ENCODE data around the gene DDX43.

DNA sequence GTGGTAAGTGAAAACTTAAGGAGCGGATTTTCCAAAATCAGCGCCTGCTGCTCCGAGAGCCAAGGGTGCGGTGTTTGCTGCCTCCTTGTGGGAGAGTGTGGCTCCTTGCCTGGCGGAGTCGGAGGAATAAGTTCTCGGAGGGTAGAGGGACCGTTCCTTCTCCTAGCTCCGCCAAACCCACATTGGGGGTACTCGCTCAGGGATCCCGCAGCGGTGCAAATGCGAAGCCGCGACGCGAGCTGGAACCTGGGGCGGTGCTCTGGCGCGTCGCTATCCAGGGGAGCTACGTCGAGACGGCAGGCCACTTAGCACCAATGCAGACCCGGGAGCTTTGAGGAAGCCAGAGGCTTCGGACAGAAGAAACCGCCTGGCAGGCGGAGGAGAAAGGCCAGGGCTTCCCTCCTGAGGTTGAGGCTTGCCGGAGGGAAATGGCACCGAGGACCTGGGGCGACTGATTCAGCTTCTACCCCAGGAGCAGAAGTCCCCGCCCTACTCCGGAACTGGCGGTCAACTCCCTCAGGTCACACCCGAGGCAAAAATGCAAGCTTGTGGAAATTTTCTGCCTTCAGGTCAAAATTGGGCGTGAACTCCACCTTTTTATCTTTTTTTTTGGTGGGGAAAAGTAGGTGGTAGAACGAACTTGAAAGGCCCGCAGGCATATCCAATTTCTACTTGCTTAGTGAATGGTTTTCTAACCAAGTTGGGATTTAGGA, 5.7 kb upstream of the DDX43 start:
- TF ChIP-seq, protein P1, sequence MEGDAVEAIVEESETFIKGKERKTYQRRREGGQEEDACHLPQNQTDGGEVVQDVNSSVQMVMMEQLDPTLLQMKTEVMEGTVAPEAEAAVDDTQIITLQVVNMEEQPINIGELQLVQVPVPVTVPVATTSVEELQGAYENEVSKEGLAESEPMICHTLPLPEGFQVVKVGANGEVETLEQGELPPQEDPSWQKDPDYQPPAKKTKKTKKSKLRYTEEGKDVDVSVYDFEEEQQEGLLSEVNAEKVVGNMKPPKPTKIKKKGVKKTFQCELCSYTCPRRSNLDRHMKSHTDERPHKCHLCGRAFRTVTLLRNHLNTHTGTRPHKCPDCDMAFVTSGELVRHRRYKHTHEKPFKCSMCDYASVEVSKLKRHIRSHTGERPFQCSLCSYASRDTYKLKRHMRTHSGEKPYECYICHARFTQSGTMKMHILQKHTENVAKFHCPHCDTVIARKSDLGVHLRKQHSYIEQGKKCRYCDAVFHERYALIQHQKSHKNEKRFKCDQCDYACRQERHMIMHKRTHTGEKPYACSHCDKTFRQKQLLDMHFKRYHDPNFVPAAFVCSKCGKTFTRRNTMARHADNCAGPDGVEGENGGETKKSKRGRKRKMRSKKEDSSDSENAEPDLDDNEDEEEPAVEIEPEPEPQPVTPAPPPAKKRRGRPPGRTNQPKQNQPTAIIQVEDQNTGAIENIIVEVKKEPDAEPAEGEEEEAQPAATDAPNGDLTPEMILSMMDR (IDR thresholded peaks at IDR 0.05; ENCODE audit: low read length): peak; percentile 53; the same call in 1 of the 2 replicates
- TF ChIP-seq EZH2 (IDR thresholded peaks at IDR 0.05; ENCODE audit: borderline replicate concordance, low read length): no peak

Measured in OCI-LY1 (cell line).